Measurements from ENCODE around the gene DUSP22. TPM values are rescaled to one million over a fixed set of nuclear protein-coding genes. Genes with fewer than 3 reads are reported as not detected.

DUSP22 gene
- total and polyA plus RNA-seq, 8 donors, result 27.3 to 48.8 (median 33.7) TPM

GRCh38 chr6:313087-313486 lies 20.8 kb downstream of the DUSP22 start:
- Histone ChIP-seq H3K4me3 (no peak overlapping the region), H3K27me3 (no peaks in the 10 kb centered on the region), H3K27ac (peak overlapping the region; percentile 9 to 43), H3K4me1 (peaks cover 7 to 30% of the 10 kb centered on the region in 2 donors), H3K9me3 (no peaks in the 10 kb centered on the region), H3K36me3 (peaks cover 0 to under 1% of the 10 kb centered on the region in 2 donors)
- intact Hi-C loops (cut with DNase I), result no loop called here
- ATAC-seq (peak; percentile 73), DNase-seq (no peak)
- no peak for TF ChIP-seq CTCF (IDR thresholded peaks at IDR 0.05)

- no peaks in the 10 kb centered on the region for H3K36me3 ChIP-seq
- no peaks in the 10 kb centered on the region for H3K9me3 ChIP-seq
- H3K27me3 ChIP-seq, result no peaks in the 10 kb centered on the region
- no peak for TF ChIP-seq CTCF (IDR thresholded peaks at IDR 0.05)
- no peak for ATAC-seq
- H3K27ac ChIP-seq, result no peak overlapping the region
- intact Hi-C loops (cut with DNase I), result no loop called here
- no peak overlapping the region for H3K4me3 ChIP-seq
- H3K4me1 ChIP-seq, result peaks cover 7 to 30% of the 10 kb centered on the region in 2 donors
- no peak for DNase-seq
These were observed 21.6 kb downstream of the DUSP22 start for GRCh38 chr6:313917-314316.

- Histone ChIP-seq H3K27ac (no peak overlapping the region), H3K4me1 (peaks cover 7 to 30% of the 10 kb centered on the region in 2 donors), H3K27me3 (no peaks in the 10 kb centered on the region), H3K9me3 (no peaks in the 10 kb centered on the region), H3K4me3 (no peak overlapping the region), H3K36me3 (no peaks in the 10 kb centered on the region)
- DNase-seq (no peak), ATAC-seq (no peak)
- TF ChIP-seq CTCF (IDR thresholded peaks at IDR 0.05), result no peak
- intact Hi-C loops (cut with DNase I), result no loop called here
These were observed 22.1 kb downstream of the DUSP22 start for GRCh38 chr6:314377-314776.

GRCh38 chr6:315226-315625 lies 22.9 kb downstream of the DUSP22 start:
- no peak overlapping the region for H3K4me3 ChIP-seq
- H3K36me3 ChIP-seq, result no peaks in the 10 kb centered on the region
- DNase-seq (no peak), ATAC-seq (no peak)
- no peaks in the 10 kb centered on the region for H3K27me3 ChIP-seq
- peaks cover 7 to 30% of the 10 kb centered on the region in 2 donors for H3K4me1 ChIP-seq
- no peak for TF ChIP-seq CTCF (IDR thresholded peaks at IDR 0.05)
- H3K9me3 ChIP-seq, result no peaks in the 10 kb centered on the region
- intact Hi-C loops (cut with DNase I), result no loop called here
- H3K27ac ChIP-seq, result no peak overlapping the region

GRCh38 chr6:315921-316752 lies 23.9 kb downstream of the DUSP22 start:
- Histone ChIP-seq H3K4me1 (peaks cover 7 to 33% of the 10 kb centered on the region in 2 donors), H3K27ac (no peak overlapping the region), H3K9me3 (no peaks in the 10 kb centered on the region), H3K36me3 (no peaks in the 10 kb centered on the region), H3K27me3 (no peaks in the 10 kb centered on the region), H3K4me3 (no peak overlapping the region)
- intact Hi-C loops (cut with DNase I), result no loop called here
- no peak for ATAC-seq
- no peak for DNase-seq
- TF ChIP-seq CTCF (IDR thresholded peaks at IDR 0.05), result no peak
